Measurements from ENCODE around the gene SMC2.

The SMC2 gene

GRCh38 chr9:104144336-104144735, 50.2 kb downstream of the SMC2 start:
- TF ChIP-seq PAX5 (IDR thresholded peaks at IDR 0.05; ENCODE audit: insufficient read depth, low read length, severe bottlenecking) (no peak), SPI1 (IDR thresholded peaks at IDR 0.05; ENCODE audit: low read depth, low read length) (no peak), POU2F2 (IDR thresholded peaks at IDR 0.05; ENCODE audit: low read depth, low read length) (no peak), TAF1 (IDR thresholded peaks at IDR 0.05; ENCODE audit: low read depth, low read length) (no peak), POLR2AphosphoS5 (IDR thresholded peaks at IDR 0.05; ENCODE audit: low read depth, low read length) (no peak), POLR2A (IDR thresholded peaks at IDR 0.05; ENCODE audit: low read depth, low read length) (no peak)
- DNase-seq (ENCODE audit: insufficient read length, low spot score) (no peak), FAIRE-seq (no peak)

- FAIRE-seq (no peak), DNase-seq (ENCODE audit: insufficient read length, low spot score) (no peak)
- TF ChIP-seq POLR2AphosphoS5 (IDR thresholded peaks at IDR 0.05; ENCODE audit: low read depth, low read length) = no peak
- no peak for TF ChIP-seq PAX5 (IDR thresholded peaks at IDR 0.05; ENCODE audit: insufficient read depth, low read length, severe bottlenecking)
- no peak for TF ChIP-seq SPI1 (IDR thresholded peaks at IDR 0.05; ENCODE audit: low read depth, low read length)
- TF ChIP-seq POLR2A (IDR thresholded peaks at IDR 0.05; ENCODE audit: low read depth, low read length) = no peak
- TF ChIP-seq POU2F2 (IDR thresholded peaks at IDR 0.05; ENCODE audit: low read depth, low read length) = no peak
- TF ChIP-seq TAF1 (IDR thresholded peaks at IDR 0.05; ENCODE audit: low read depth, low read length) = no peak
These were observed 79.0 kb downstream of the SMC2 start for GRCh38 chr9:104173067-104173466.

- FAIRE-seq (no peak), DNase-seq (ENCODE audit: insufficient read length, low spot score) (no peak)
- TF ChIP-seq SPI1 (IDR thresholded peaks at IDR 0.05; ENCODE audit: low read depth, low read length) = no peak
- no peak for TF ChIP-seq POLR2A (IDR thresholded peaks at IDR 0.05; ENCODE audit: low read depth, low read length)
- no peak for TF ChIP-seq POLR2AphosphoS5 (IDR thresholded peaks at IDR 0.05; ENCODE audit: low read depth, low read length)
- TF ChIP-seq TAF1 (IDR thresholded peaks at IDR 0.05; ENCODE audit: low read depth, low read length) = no peak
- no peak for TF ChIP-seq POU2F2 (IDR thresholded peaks at IDR 0.05; ENCODE audit: low read depth, low read length)
- no peak for TF ChIP-seq PAX5 (IDR thresholded peaks at IDR 0.05; ENCODE audit: insufficient read depth, low read length, severe bottlenecking)
These were observed 83.0 kb downstream of the SMC2 start for GRCh38 chr9:104177003-104177611.

GRCh38 chr9:104177676-104178075, 83.6 kb downstream of the SMC2 start:
- peak; percentile 26 for FAIRE-seq
- no peak for TF ChIP-seq POU2F2 (IDR thresholded peaks at IDR 0.05; ENCODE audit: low read depth, low read length)
- peak; percentile 70 for TF ChIP-seq SPI1 (IDR thresholded peaks at IDR 0.05; ENCODE audit: low read depth, low read length)
- TF ChIP-seq TAF1 (IDR thresholded peaks at IDR 0.05; ENCODE audit: low read depth, low read length) = no peak
- no peak for TF ChIP-seq POLR2A (IDR thresholded peaks at IDR 0.05; ENCODE audit: low read depth, low read length)
- no peak for TF ChIP-seq POLR2AphosphoS5 (IDR thresholded peaks at IDR 0.05; ENCODE audit: low read depth, low read length)
- TF ChIP-seq PAX5 (IDR thresholded peaks at IDR 0.05; ENCODE audit: insufficient read depth, low read length, severe bottlenecking) = no peak
- no peak for DNase-seq (ENCODE audit: insufficient read length, low spot score)
